Tibial nerve (tissue), 4 donors: ENCODE measurements around the gene SLC35B3.
"Not testable (repeated sequence)": the region's sequence is repeated elsewhere in the genome, so short reads cannot be mapped to it uniquely, and the experiment has no call there.

Source experiments
- EP300 ChIP-seq, 2 donors: sonication (generic); formaldehyde crosslinking; IDR thresholded peaks; one replicate each; pipeline ENCODE4 v1.6.1; 2017; ENCODE audit warnings: antibody characterized with exemption in 2 of 2, mild to moderate bottlenecking in 1 of 2
- TF ChIP-seq, protein P1 (sequence below), 5 experiments: fragments of 200-600 bp in 3 of 5; fragments of 450-650 bp in 2 of 5; sonication (generic) in 3 of 5; IDR thresholded peaks; one replicate each; pipeline ENCODE4 v1.5.1; 2016 to 2019; ENCODE audit warnings: antibody characterized with exemption in 5 of 5, mild to moderate bottlenecking in 3 of 5, moderate library complexity in 2 of 5

DNA sequence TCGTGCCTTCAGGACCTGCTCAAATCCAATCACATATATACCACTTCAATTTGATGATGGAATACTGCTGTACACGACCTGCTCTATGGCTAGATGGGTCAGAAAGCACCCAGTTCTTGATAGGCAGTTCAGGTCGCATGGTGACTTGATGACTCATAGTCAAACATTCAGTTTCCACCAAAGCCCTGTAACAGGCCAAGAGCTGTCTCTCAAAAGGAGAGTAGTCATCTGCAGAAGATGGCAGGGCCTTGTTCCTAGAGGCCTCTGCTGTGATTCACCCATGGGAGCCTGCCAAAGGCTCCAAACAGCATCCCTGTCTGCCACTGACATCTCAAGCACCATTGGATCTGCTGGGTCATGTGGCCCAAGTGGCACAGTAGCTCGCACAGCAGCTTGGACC, 29.4 kb downstream of the SLC35B3 start:
- TF ChIP-seq EP300 (IDR thresholded peaks at IDR 0.05), result not testable (repeated sequence)
- TF ChIP-seq, protein P1, sequence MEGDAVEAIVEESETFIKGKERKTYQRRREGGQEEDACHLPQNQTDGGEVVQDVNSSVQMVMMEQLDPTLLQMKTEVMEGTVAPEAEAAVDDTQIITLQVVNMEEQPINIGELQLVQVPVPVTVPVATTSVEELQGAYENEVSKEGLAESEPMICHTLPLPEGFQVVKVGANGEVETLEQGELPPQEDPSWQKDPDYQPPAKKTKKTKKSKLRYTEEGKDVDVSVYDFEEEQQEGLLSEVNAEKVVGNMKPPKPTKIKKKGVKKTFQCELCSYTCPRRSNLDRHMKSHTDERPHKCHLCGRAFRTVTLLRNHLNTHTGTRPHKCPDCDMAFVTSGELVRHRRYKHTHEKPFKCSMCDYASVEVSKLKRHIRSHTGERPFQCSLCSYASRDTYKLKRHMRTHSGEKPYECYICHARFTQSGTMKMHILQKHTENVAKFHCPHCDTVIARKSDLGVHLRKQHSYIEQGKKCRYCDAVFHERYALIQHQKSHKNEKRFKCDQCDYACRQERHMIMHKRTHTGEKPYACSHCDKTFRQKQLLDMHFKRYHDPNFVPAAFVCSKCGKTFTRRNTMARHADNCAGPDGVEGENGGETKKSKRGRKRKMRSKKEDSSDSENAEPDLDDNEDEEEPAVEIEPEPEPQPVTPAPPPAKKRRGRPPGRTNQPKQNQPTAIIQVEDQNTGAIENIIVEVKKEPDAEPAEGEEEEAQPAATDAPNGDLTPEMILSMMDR (IDR thresholded peaks at IDR 0.05), result not testable (repeated sequence)
